ENCODE data around the gene MPRIP. TPM values are rescaled to one million over a fixed set of nuclear protein-coding genes. Genes with fewer than 3 reads are reported as not detected.
A peak's percentile ranks its signal among the peaks of the same experiment; 100 is the strongest.

The MPRIP gene
- total and polyA plus RNA-seq, 4 donors = 87.7 to 186 (median 162) TPM

DNA sequence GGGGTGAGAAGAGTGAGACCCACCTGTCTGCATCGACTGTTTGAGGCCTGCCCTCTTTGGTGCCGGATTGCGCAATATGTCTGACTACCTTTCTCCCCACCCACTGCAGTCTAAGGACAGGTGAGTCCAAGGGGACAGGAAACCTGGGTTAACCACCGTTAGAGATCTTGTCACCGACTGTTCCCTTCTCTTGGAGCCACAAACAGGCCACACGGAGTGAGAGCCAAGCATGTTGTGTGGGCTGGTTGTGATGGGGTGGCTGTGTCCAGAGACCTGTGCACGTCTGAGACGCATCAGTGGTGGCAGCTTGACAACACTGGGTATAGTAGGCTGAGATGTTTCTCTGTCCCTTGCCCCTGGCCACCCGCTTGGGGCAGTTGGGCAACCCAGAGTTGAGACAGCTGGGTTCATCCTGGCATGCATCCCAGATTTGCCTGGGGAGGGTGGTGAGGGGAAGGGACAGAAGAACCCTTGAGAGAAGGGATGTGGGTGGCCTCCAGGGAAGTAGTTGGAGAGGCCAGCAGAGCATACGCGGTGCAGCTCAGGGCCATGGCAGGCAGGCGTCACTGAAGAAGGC lies 21.4 kb downstream of the MPRIP start:
- no peaks in the 10 kb centered on the region for H3K27me3 ChIP-seq (ENCODE audit: control insufficient read depth, insufficient read depth, low read length)
- WGBS (ENCODE audit: insufficient coverage) = 76% methylated on average over 9 of the region's 12 CpGs
- H3K4me1 ChIP-seq (ENCODE audit: control insufficient read depth, insufficient read depth, low read length) = peaks cover 22% of the 10 kb centered on the region
- no peak overlapping the region for H3K27ac ChIP-seq (ENCODE audit: low read depth, low read length)
- H3K36me3 ChIP-seq (ENCODE audit: control insufficient read depth, insufficient read depth, low read length) = peaks cover 28% of the 10 kb centered on the region
- peak in 1 of 6 donors; percentile 45 for DNase-seq (ENCODE audit: low read depth in 4 of 6, low spot score in 6 of 6)
- no peaks in the 10 kb centered on the region for H3K9me3 ChIP-seq (ENCODE audit: control insufficient read depth, insufficient read depth, low read length)
- H3K4me3 ChIP-seq (ENCODE audit: low read depth, low read length) = no peak overlapping the region

DNA sequence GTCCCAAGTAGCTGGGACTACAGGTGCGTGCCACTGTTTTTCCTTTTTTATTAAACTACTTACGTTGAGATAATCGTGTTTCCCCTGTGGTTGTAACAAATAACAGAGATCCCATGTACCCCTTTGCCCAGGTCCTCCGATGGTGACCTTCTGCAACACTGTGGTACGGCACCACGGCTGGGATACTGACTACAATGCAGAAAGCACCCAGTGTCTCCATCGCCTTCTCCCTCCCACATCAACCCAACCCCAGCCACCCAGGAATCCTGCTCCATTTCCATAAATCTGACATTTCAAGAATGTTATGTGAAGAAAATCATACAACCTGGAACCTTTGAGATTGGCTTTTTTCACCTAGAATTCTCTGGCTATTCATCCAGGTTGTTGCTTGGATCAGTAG lies 22.1 kb downstream of the MPRIP start:
- Histone ChIP-seq H3K9me3 (ENCODE audit: control insufficient read depth, insufficient read depth, low read length) (no peaks in the 10 kb centered on the region), H3K36me3 (ENCODE audit: control insufficient read depth, insufficient read depth, low read length) (peaks cover 25% of the 10 kb centered on the region), H3K27ac (ENCODE audit: low read depth, low read length) (no peak overlapping the region), H3K4me1 (ENCODE audit: control insufficient read depth, insufficient read depth, low read length) (peaks cover 22% of the 10 kb centered on the region), H3K4me3 (ENCODE audit: low read depth, low read length) (no peak overlapping the region), H3K27me3 (ENCODE audit: control insufficient read depth, insufficient read depth, low read length) (no peaks in the 10 kb centered on the region)
- no peak for DNase-seq (ENCODE audit: low read depth in 4 of 6, low spot score in 6 of 6)
- 97% methylated on average over 5 of the region's 7 CpGs for WGBS (ENCODE audit: insufficient coverage)

DNA sequence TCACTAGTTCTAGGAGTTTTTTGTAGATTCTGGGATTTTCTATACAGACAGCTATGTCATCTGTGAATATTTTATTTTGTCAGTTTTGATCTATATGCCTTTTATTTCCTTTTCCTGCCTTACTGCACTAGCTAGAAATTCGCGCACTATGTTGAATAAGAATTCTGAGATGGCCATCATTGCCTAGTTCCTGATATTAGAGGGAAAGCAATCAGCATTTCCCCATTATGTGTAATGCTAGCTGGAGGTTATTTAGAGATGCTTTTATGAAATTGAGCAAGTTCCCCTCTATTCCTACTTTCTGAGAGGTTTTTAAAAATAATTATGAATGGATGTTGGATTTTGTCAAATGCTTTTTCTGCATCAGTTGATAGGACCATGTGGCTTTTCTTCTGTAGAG lies 23.8 kb downstream of the MPRIP start:
- Histone ChIP-seq H3K36me3 (ENCODE audit: control insufficient read depth, insufficient read depth, low read length) (peaks cover 17% of the 10 kb centered on the region), H3K9me3 (ENCODE audit: control insufficient read depth, insufficient read depth, low read length) (no peaks in the 10 kb centered on the region), H3K27ac (ENCODE audit: low read depth, low read length) (no peak overlapping the region), H3K4me3 (ENCODE audit: low read depth, low read length) (no peak overlapping the region), H3K4me1 (ENCODE audit: control insufficient read depth, insufficient read depth, low read length) (peaks cover 19% of the 10 kb centered on the region), H3K27me3 (ENCODE audit: control insufficient read depth, insufficient read depth, low read length) (no peaks in the 10 kb centered on the region)
- WGBS (ENCODE audit: insufficient coverage) = no CpG with 5 or more reads among the region's 2 CpGs
- no peak for DNase-seq (ENCODE audit: low read depth in 4 of 6, low spot score in 6 of 6)

DNA sequence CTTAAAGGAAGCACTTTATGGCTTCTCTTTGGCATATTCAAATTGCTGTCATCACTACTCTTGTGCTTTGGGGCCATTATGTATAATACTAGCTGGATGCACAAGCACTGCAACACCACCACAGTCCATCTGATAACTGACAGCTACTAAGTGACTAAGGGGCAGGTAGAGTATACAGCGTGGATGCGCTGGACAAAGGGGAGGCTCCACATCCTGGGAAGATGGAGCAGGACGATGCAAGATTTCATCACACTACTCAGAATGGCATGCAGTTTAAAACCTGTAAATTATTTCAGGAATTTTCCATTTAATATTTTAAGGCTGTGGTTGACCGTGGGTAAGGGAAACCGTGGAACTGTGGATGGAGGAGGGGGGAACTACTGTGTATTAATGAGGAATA lies 25.0 kb downstream of the MPRIP start:
- peaks cover 28% of the 10 kb centered on the region for H3K36me3 ChIP-seq (ENCODE audit: control insufficient read depth, insufficient read depth, low read length)
- no peak overlapping the region for H3K4me3 ChIP-seq (ENCODE audit: low read depth, low read length)
- H3K27ac ChIP-seq (ENCODE audit: low read depth, low read length) = no peak overlapping the region
- no peaks in the 10 kb centered on the region for H3K9me3 ChIP-seq (ENCODE audit: control insufficient read depth, insufficient read depth, low read length)
- DNase-seq (ENCODE audit: low read depth in 4 of 6, low spot score in 6 of 6) = no peak
- 92% methylated on average over 2 of the region's 5 CpGs for WGBS (ENCODE audit: insufficient coverage)
- H3K27me3 ChIP-seq (ENCODE audit: control insufficient read depth, insufficient read depth, low read length) = no peaks in the 10 kb centered on the region
- peaks cover 26% of the 10 kb centered on the region for H3K4me1 ChIP-seq (ENCODE audit: control insufficient read depth, insufficient read depth, low read length)

DNA sequence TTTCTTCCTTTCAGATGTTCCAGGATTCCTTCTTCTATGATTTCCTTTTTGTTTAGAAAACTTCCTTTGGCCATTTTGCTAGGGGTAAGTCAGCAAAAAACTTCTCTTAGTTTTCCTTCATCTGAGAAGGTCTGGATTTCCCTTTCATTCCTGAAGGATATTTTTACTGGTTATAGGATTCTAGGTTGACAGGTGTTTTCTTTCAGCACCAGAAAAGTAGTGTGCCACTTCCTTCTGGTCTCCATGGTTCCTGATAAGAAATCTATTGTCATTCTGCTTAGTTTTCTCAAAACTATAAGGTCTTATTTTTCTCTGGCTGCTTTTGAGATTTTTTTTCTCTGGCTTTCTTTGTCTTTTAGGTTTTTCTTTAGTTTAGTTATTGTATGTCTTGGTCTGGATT lies 27.6 kb downstream of the MPRIP start:
- H3K4me3 ChIP-seq (ENCODE audit: low read depth, low read length) = no peak overlapping the region
- peaks cover 29% of the 10 kb centered on the region for H3K36me3 ChIP-seq (ENCODE audit: control insufficient read depth, insufficient read depth, low read length)
- H3K27me3 ChIP-seq (ENCODE audit: control insufficient read depth, insufficient read depth, low read length) = no peaks in the 10 kb centered on the region
- no peaks in the 10 kb centered on the region for H3K9me3 ChIP-seq (ENCODE audit: control insufficient read depth, insufficient read depth, low read length)
- no peak overlapping the region for H3K27ac ChIP-seq (ENCODE audit: low read depth, low read length)
- DNase-seq (ENCODE audit: low read depth in 4 of 6, low spot score in 6 of 6) = no peak
- H3K4me1 ChIP-seq (ENCODE audit: control insufficient read depth, insufficient read depth, low read length) = peaks cover 30% of the 10 kb centered on the region

DNA sequence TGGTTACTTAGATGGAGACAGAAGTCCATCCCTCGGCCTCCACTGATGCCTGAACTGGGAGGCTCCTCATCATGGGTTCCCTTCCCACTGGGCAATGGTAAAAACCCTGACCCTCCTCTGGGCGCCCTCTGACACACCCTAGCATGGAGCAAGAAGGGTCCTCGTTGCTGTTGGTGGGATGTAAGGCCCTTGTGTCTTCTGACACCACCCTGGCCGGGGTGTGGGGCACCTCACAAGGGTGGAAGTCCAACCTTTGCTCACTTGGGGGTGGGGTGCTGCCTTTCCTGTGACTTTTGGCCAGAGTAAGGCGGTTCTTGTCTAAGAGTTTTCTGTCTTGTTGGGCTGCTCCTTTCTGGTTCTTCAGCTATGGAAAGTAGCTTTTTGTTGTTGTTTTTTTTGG lies 28.7 kb downstream of the MPRIP start:
- Histone ChIP-seq H3K4me1 (ENCODE audit: control insufficient read depth, insufficient read depth, low read length) (peaks cover 36% of the 10 kb centered on the region), H3K9me3 (ENCODE audit: control insufficient read depth, insufficient read depth, low read length) (no peaks in the 10 kb centered on the region), H3K27me3 (ENCODE audit: control insufficient read depth, insufficient read depth, low read length) (no peaks in the 10 kb centered on the region), H3K4me3 (ENCODE audit: low read depth, low read length) (no peak overlapping the region), H3K27ac (ENCODE audit: low read depth, low read length) (no peak overlapping the region), H3K36me3 (ENCODE audit: control insufficient read depth, insufficient read depth, low read length) (peaks cover 33% of the 10 kb centered on the region)
- DNase-seq (ENCODE audit: low read depth in 4 of 6, low spot score in 6 of 6) = no peak
- WGBS (ENCODE audit: insufficient coverage) = 77% methylated on average over 5 of the region's 5 CpGs

DNA sequence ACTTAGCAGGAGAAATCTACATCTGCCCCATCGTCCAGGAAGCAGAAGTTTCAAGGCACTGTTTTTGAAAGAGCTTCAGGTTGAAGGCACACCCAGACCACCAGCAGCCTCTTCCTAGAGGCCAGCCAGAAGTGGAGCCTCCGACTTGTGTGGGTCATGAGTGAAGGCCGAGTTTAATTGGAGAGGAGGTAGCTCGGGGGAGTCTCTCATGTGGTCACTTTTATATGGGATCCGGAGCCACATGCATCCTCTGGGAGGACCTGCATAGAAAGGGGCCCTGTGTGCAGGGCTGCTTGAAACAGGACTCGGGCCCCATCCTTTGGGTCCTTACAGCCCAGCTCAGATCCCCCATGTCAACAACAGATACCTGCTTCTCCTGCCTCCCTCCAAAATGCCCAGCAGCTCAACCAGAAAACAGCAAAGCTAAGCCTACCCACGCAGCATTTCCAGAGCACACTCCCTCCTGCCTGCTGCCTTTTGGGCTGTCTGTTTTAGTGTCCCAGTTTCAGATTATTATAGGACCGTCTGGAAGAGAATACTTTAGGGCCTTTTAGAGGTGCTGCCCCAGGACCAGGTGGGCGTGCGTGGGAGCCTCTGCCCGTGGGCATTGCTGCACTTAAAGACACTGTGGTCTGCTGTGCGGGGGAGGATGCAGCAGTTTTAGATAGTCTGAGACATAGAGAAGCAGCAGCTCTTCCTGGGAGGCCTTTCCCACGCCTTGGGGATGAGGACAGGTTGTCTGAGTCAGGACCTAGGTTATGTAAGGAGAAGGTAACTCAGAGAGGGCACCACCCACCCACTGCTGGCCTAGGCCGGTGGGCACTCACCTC lies 29.5 kb downstream of the MPRIP start:
- no peaks in the 10 kb centered on the region for H3K9me3 ChIP-seq (ENCODE audit: control insufficient read depth, insufficient read depth, low read length)
- no peak overlapping the region for H3K4me3 ChIP-seq (ENCODE audit: low read depth, low read length)
- WGBS (ENCODE audit: insufficient coverage) = 83% methylated on average over 12 of the region's 14 CpGs
- H3K36me3 ChIP-seq (ENCODE audit: control insufficient read depth, insufficient read depth, low read length) = peaks cover 36% of the 10 kb centered on the region
- peaks cover 36% of the 10 kb centered on the region for H3K4me1 ChIP-seq (ENCODE audit: control insufficient read depth, insufficient read depth, low read length)
- H3K27ac ChIP-seq (ENCODE audit: low read depth, low read length) = no peak overlapping the region
- H3K27me3 ChIP-seq (ENCODE audit: control insufficient read depth, insufficient read depth, low read length) = no peaks in the 10 kb centered on the region
- no peak for DNase-seq (ENCODE audit: low read depth in 4 of 6, low spot score in 6 of 6)

DNA sequence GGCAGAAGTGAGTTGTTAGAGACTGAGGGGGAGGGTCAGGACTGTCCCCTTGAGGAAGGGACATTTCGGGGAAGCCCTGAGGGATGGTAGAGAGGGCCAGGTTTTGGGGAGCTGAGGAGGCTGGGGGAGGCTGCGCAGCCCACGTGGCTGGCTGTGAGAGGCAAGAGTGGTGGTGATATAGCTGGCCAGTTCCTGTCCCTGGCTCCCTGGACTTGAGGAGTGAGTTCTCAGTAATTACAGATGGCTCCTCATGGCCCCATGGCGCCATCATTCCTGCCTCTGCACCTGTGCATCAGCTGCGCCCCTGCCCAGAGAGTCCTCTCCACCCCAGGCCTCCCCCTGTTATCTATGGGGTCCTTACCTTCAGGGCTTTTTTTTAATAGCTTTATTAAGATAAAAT lies 30.3 kb downstream of the MPRIP start:
- Histone ChIP-seq H3K4me1 (ENCODE audit: control insufficient read depth, insufficient read depth, low read length) (peaks cover 36% of the 10 kb centered on the region), H3K27ac (ENCODE audit: low read depth, low read length) (no peak overlapping the region), H3K4me3 (ENCODE audit: low read depth, low read length) (no peak overlapping the region), H3K36me3 (ENCODE audit: control insufficient read depth, insufficient read depth, low read length) (peaks cover 41% of the 10 kb centered on the region), H3K9me3 (ENCODE audit: control insufficient read depth, insufficient read depth, low read length) (no peaks in the 10 kb centered on the region), H3K27me3 (ENCODE audit: control insufficient read depth, insufficient read depth, low read length) (no peaks in the 10 kb centered on the region)
- DNase-seq (ENCODE audit: low read depth in 4 of 6, low spot score in 6 of 6) = no peak
- WGBS (ENCODE audit: insufficient coverage) = 93% methylated on average over 3 of the region's 5 CpGs

DNA sequence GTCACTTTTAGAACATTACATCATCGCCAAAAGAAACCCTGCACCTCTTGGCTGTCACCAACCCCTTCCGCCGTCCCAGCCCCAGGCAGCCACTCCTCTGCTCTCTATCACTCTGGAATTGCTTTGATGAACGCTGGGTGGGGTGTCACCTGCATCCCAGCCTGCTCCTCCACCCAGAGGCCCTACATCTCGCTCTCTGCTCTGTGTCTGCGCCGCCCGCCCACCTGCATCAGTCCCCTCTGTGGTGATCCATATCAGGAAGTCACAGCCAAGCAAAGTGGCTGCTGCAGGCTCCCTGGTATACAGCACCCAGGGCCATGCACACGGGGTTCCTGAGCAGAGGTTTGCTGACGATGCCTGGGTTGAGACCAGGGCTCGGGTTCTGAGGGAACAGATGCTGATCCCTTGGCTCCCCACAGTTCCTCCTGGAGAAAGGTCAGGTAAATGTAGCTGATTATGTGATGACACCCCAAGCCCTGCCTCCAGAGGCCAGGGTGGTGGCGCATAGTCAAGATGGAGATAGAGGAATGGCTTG lies 30.8 kb downstream of the MPRIP start:
- H3K27me3 ChIP-seq (ENCODE audit: control insufficient read depth, insufficient read depth, low read length) = no peaks in the 10 kb centered on the region
- no peak overlapping the region for H3K4me3 ChIP-seq (ENCODE audit: low read depth, low read length)
- no peak for DNase-seq (ENCODE audit: low read depth in 4 of 6, low spot score in 6 of 6)
- H3K9me3 ChIP-seq (ENCODE audit: control insufficient read depth, insufficient read depth, low read length) = no peaks in the 10 kb centered on the region
- H3K36me3 ChIP-seq (ENCODE audit: control insufficient read depth, insufficient read depth, low read length) = peaks cover 46% of the 10 kb centered on the region
- H3K4me1 ChIP-seq (ENCODE audit: control insufficient read depth, insufficient read depth, low read length) = peaks cover 38% of the 10 kb centered on the region
- no peak overlapping the region for H3K27ac ChIP-seq (ENCODE audit: low read depth, low read length)
- WGBS (ENCODE audit: insufficient coverage) = 92% methylated on average over 12 of the region's 12 CpGs
